Common myeloid progenitor, CD34-positive (primary cell): ENCODE data around the gene PLCE1.

Source experiments
- CTCF ChIA-PET: fragments of 350-600 bp; sonication (Branson Sonifier 250); formaldehyde crosslinking; loops from one replicate; lab custom pipeline; 2021; ENCODE audit warnings: antibody characterized with exemption; lab: Charles Lee
- POLR2A ChIA-PET: fragments of 350-600 bp; sonication (Branson Sonifier 250); formaldehyde crosslinking; loops from one replicate; lab custom pipeline; 2021; ENCODE audit warnings: antibody characterized with exemption; lab: Charles Lee
- DNase-seq, 3 donors: peaks; one replicate each; pipeline versions ENCODE4 v3.0.0 to v3.0.0-alpha.2; 2013
- H3K27ac ChIP-seq, 2 experiments: 1 replicate in 1 of 2; 2 replicates in 1 of 2; pipeline ENCODE4 v1.7.0; 2013; ENCODE audit warnings: inconsistent platforms in 2 of 2, low read length in 2 of 2, mild to moderate bottlenecking in 2 of 2, low read depth in 1 of 2, moderate library complexity in 1 of 2; ENCODE audit not compliant: severe bottlenecking in 2 of 2, insufficient read depth in 1 of 2, poor library complexity in 1 of 2
- H3K27me3 ChIP-seq, 5 experiments: replicated peaks in 2 of 5; 1 replicate in 3 of 5; 2 replicates in 2 of 5; pipeline versions ENCODE4 v1.6.1 to v1.7.0; 2013; ENCODE audit warnings: low read length in 4 of 5, mild to moderate bottlenecking in 2 of 5, moderate library complexity in 2 of 5, inconsistent platforms in 1 of 5; ENCODE audit not compliant: insufficient read depth in 5 of 5, control insufficient read depth in 4 of 5
- H3K36me3 ChIP-seq, 4 experiments: 1 replicate in 2 of 4; 2 replicates in 2 of 4; pipeline versions ENCODE4 v1.6.1 to v1.7.0; 2013; ENCODE audit warnings: low read length in 3 of 4, control low read depth in 1 of 4, mild to moderate bottlenecking in 1 of 4; ENCODE audit not compliant: control insufficient read depth in 4 of 4, insufficient read depth in 4 of 4
- H3K4me1 ChIP-seq, 4 experiments: 1 replicate in 3 of 4; 2 replicates in 1 of 4; pipeline versions ENCODE4 v1.6.1 to v1.7.1; 2013; ENCODE audit warnings: low read length in 3 of 4, mild to moderate bottlenecking in 3 of 4, control low read depth in 1 of 4, inconsistent platforms in 1 of 4, moderate library complexity in 1 of 4; ENCODE audit not compliant: control insufficient read depth in 4 of 4, insufficient read depth in 4 of 4; ENCODE audit errors: control extremely low read depth in 1 of 4
- H3K4me3 ChIP-seq, 7 experiments: 1 replicate in 4 of 7; 2 replicates in 3 of 7; pipeline versions ENCODE4 v1.5.1 to v1.7.0; 2013; ENCODE audit warnings: mild to moderate bottlenecking in 7 of 7, low read length in 6 of 7, moderate library complexity in 6 of 7, inconsistent platforms in 2 of 7, low read depth in 2 of 7, control low read depth in 1 of 7; ENCODE audit not compliant: insufficient read depth in 4 of 7, control insufficient read depth in 1 of 7; ENCODE audit errors: extremely low read depth in 1 of 7
- H3K9me3 ChIP-seq, 5 experiments: 1 replicate in 4 of 5; 2 replicates in 1 of 5; pipeline versions ENCODE4 v1.6.1 to v1.7.1; 2013; ENCODE audit warnings: low read length in 4 of 5, mild to moderate bottlenecking in 2 of 5, inconsistent platforms in 1 of 5, low read depth in 1 of 5, moderate library complexity in 1 of 5; ENCODE audit not compliant: control insufficient read depth in 4 of 5, insufficient read depth in 2 of 5; ENCODE audit errors: control extremely low read depth in 1 of 5
- WGBS: methylation state at CpG from one replicate; pipeline ENCODE4 v1.1.5; 2013; ENCODE audit not compliant: insufficient coverage; 5-methylcytosine and 5-hydroxymethylcytosine counted together

PLCE1 gene

GRCh38 chr10:93999401-93999851 is 5.7 kb downstream of the PLCE1 start:
- 84% methylated on average over 10 of the region's 11 CpGs for WGBS
- Histone ChIP-seq H3K27me3 (peaks cover 10 to 62% (median 25%) of the 10 kb centered on the region in 5 experiments), H3K27ac (no peak overlapping the region), H3K36me3 (no peaks in the 10 kb centered on the region), H3K9me3 (no peaks in the 10 kb centered on the region), H3K4me3 (no peak overlapping the region), H3K4me1 (no peaks in the 10 kb centered on the region)
- DNase-seq: no peak
- ChIA-PET POLR2A (no interaction called here), CTCF (interaction anchor here (0.8 kb wide), 1 partner anchor 11 kb away, joined by 3 read pairs; no protein-coding TSS in a partner anchor)

GRCh38 chr10:94000638-94001415 is 7.1 kb downstream of the PLCE1 start:
- Histone ChIP-seq H3K4me1 (no peaks in the 10 kb centered on the region), H3K9me3 (no peaks in the 10 kb centered on the region), H3K4me3 (no peak overlapping the region), H3K36me3 (no peaks in the 10 kb centered on the region), H3K27ac (no peak overlapping the region), H3K27me3 (peaks cover 4 to 58% (median 20%) of the 10 kb centered on the region in 5 experiments)
- no peak for DNase-seq
- 83% methylated on average over 4 of the region's 5 CpGs for WGBS
- ChIA-PET POLR2A (no interaction called here), CTCF (no interaction called here)

- Histone ChIP-seq H3K4me1 (no peaks in the 10 kb centered on the region), H3K4me3 (no peak overlapping the region), H3K36me3 (no peaks in the 10 kb centered on the region), H3K27ac (no peak overlapping the region), H3K9me3 (no peaks in the 10 kb centered on the region), H3K27me3 (peaks cover 5 to 53% (median 16%) of the 10 kb centered on the region in 5 experiments)
- POLR2A ChIA-PET: no interaction called here
- CTCF ChIA-PET: no interaction called here
- 100% methylated on average over 1 of the region's 1 CpG for WGBS
- no peak for DNase-seq
Measured at GRCh38 chr10:94001416-94001810, 7.7 kb downstream of the PLCE1 start.

GRCh38 chr10:94002156-94002555 is 8.4 kb downstream of the PLCE1 start:
- H3K9me3 ChIP-seq: no peaks in the 10 kb centered on the region
- peaks cover 2 to 54% (median 16%) of the 10 kb centered on the region in 5 experiments for H3K27me3 ChIP-seq
- WGBS: no CpG with 5 or more reads among the region's 3 CpGs
- POLR2A ChIA-PET: no interaction called here
- H3K36me3 ChIP-seq: no peaks in the 10 kb centered on the region
- H3K4me3 ChIP-seq: no peak overlapping the region
- no peaks in the 10 kb centered on the region for H3K4me1 ChIP-seq
- DNase-seq: no peak
- no peak overlapping the region for H3K27ac ChIP-seq
- CTCF ChIA-PET: no interaction called here

GRCh38 chr10:94003488-94003887 is 9.8 kb downstream of the PLCE1 start:
- POLR2A ChIA-PET: no interaction called here
- no peak for DNase-seq
- H3K36me3 ChIP-seq: no peaks in the 10 kb centered on the region
- H3K9me3 ChIP-seq: no peaks in the 10 kb centered on the region
- 96% methylated on average over 3 of the region's 3 CpGs for WGBS
- H3K27me3 ChIP-seq: peaks cover 2 to 44% (median 12%) of the 10 kb centered on the region in 5 experiments
- H3K27ac ChIP-seq: no peak overlapping the region
- CTCF ChIA-PET: no interaction called here
- no peak overlapping the region for H3K4me3 ChIP-seq
- no peaks in the 10 kb centered on the region for H3K4me1 ChIP-seq

GRCh38 chr10:94005050-94005449 is 11.3 kb downstream of the PLCE1 start:
- DNase-seq: no peak
- no peaks in the 10 kb centered on the region for H3K4me1 ChIP-seq
- H3K9me3 ChIP-seq: peaks cover 0 to under 1% (median 0%) of the 10 kb centered on the region in 5 experiments
- peaks cover 2 to 33% (median 9%) of the 10 kb centered on the region in 5 experiments for H3K27me3 ChIP-seq
- no peak overlapping the region for H3K27ac ChIP-seq
- H3K36me3 ChIP-seq: no peaks in the 10 kb centered on the region
- ChIA-PET POLR2A (no interaction called here), CTCF (no interaction called here)
- H3K4me3 ChIP-seq: no peak overlapping the region
- WGBS: no CpG with 5 or more reads among the region's 2 CpGs
